GM19238 (cell line): ENCODE results near the gene CDKL4.
"Not testable (repeated sequence)": the region's sequence is repeated elsewhere in the genome, so short reads cannot be mapped to it uniquely, and the experiment has no call there.

Experiments
- DNase-seq: peaks from one replicate; pipeline ENCODE4 v3.0.0; 2011; ENCODE audit warnings: low spot score; ENCODE audit not compliant: insufficient read length

Gene CDKL4

DNA sequence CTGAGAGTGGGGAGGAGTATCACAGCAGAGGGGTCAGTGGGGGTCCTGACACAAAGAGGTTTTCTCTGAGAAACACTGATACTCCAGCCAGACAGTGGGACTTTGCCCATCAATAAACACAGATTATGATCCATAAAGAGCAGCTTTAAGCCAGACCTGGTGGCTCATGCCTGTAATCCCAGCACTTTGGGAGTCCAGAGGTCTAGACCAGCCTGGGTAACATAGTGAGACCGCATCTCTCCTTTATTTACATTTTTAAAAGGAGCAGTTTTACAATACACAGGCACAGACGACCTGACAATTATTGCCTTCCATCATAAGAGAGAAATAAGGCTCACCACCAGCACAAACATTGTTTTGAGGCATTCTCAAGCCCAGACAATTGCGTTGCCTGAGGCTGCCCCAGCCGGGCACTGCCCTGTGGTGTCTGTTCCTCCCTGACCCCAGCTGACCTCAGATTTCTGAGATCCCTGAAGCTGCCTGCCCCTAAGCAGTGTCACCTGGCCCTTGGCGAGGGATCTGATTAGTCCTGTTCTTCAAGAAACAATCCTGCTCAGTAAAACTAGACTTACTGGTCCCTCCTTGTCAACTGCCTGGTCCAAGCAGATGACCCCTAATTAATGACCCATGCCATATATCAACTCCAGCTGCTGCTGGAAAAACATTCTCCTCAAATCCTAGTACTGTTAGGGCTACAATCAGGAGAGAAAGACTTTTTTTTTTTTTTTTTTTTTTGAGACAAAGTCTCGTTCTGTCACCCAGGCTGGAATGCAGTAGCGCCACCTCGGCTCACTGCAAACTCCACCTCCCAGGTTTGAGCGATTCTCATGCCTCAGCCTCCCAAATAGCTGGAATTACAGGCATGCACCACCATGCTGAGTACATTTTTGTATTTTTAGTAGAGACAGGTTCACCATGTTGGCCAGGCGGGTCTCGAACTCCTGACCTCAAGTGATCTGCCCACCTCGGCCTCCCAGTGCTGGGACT is 63.5 kb downstream of the CDKL4 start:
- DNase-seq: no peak

DNA sequence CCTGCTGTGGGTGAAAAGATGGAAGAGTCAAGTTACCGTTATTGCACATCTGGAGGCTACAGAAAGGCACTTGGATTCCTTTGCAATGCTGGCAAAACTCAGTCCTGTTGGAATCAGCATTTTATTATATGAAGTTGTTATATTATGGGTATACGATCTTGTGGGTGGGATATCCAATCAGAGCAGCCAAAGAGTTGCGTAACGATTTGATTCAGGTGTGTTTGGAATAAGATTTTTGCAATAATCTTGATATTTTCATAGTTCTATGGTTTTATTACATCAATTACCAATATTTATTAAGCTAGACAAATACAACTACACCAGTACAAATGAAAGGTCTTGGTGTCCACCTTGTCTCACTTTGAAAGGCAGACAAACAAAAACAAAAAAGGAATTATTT is 65.0 kb downstream of the CDKL4 start:
- DNase-seq: no peak

DNA sequence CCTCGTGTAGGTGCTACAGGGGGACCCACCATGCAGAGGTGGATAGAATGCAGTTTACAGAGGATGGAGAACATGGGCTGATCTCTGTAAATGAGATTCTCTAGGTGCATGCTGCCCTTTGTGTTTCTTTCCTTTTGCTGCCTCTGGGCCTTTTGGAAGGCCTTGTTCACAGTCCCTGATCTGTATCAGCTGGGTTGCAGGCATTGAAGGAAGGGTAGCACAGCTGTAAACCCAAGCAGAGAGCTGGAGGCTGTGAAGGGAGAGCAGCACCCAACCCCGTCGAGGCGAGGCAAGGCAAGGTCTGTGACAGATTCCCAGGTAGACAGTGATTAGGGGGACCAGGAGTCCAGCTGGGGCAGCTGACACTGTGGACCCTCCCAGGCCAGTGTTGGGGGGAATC is 66.8 kb downstream of the CDKL4 start:
- DNase-seq: no peak

DNA sequence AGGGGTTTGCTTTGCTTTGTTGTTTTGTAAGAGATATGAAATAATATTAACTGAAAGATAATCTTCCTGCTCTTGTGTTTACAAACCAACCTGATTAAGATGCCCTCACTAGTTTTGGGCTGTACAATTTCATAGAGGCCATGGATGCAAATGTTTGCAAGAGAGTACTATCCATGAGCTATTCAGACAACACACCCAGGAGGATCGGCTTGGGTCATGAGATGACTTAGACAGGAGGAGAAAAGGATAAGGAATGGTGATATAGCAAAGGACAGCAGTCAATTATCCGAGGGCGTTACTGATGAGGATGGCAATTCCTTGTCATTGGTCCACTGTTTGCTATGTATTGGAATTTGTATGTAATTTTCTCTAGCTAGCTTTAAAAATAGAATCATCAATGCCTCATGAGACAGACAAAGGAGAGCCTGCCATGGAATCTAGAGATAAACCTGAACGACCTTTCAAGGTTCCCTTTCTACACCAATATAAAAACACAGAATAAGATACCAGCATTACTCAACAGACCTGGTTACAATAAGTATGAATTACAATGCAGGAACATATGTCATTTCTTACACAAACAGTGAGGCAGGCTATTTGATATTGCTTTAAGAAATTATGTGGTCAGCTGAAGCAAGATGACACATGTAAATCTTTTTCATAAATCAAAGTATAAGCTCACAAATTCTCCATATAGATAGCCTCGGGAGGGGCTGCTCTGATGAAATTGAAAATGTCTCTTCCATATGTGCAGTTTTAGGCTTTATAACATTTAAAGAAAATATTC is 68.6 kb downstream of the CDKL4 start:
- no peak for DNase-seq

DNA sequence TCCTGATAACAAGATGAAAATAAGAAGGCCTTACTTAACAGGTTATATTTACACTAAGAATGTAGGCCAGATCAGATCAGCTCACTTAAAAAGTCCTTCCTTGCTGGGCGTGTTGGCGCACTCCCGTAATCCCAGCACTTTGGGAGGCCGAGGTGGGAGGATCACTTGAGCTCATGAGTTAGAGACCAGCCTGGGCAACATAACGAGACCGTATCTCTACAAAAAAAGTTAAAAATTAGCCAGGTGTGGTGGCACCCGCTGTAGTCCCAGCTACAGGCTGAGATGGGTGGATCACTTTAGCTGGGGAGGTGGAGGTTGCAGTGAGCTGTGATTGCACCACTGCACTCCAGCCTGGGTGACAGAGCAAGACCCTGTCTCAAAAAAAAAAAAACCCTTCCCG is 69.7 kb downstream of the CDKL4 start:
- DNase-seq: no peak

DNA sequence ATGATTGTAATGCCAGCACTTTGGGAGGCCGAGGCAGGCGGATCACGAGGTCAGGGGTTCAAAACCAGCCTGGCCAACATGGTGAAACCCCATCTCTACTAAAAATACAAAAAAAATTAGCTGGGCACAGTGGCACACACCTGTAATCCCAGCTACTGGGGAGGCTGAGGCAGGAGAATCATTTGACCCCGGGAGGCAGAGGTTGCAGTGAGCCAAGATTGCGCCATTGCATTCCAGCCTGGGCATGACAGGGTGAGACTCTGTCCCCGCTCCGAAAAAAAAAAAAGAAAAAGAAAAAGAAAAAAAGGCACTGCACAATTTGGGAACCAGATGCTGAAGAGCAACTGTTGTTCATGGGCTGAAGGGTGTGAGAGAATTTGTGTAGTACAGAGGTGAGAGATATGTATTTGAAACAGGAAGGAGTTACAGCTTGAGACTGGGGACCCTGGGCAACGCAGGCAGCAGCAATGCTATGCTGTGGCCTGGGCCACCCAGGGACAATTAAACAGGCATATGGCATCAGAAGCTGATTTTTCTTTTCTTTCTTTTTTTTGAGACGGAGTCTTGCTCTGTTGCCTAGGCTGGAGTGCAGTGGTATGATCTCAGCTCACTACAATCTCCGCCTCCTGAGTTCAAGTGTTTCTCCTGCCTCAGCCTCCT is 71.6 kb downstream of the CDKL4 start:
- not testable (repeated sequence) for DNase-seq

DNA sequence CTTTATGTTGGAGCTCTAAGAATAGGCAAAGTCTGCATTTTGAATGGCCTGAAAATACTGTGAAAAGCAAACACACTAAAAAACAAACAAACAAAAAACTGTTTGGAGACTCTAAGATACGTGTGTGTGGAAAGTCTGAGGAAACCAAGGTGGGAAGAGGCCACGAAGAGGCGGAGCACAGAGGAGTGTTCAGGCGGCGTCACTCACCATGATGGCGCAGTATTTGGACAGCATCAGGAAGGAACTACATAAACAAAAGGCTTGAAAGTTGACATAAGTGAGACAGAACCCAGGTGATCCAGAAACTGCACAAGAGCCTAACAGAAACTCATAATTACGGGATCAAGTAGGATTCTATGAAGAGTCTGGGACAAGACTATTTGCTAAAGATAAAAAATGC is 72.1 kb downstream of the CDKL4 start:
- DNase-seq: no peak

DNA sequence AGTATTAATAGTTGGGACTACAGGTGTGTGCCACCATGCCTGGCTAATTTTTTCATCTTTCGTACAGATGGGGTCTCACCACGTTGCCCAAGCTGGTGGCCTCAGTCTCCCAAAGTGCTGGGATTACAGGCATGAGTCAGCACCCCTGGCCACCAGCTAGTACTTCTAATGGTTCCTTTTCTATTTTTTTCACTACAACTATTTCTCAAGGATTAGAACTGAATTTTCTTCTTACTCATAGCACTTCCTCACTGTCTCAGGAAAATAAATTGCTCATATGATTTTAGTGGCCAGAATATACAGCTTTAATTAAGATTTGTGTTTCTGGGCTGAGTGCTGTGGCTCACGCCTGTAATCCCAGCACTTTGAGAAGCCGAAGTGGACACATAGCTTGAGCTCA is 79.7 kb downstream of the CDKL4 start:
- DNase-seq: no peak

DNA sequence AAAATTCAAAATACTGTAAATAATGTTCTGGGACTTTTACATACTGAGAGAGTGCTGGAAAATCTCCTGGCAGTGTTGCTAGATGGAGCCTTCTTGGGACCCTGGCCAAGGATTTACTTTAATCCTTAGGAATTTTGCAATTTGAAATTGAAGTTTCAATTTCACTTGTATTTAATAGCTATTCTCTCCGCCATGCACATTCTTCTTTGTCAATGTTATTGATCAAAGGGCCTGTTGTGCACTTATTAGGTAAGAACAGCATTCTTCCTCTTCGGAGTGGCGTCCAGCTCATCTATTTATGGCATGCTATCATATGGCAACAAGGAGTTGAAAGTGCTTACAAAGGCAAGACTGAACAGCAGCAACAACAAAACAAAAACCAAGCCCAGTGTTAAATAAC is 82.8 kb downstream of the CDKL4 start:
- no peak for DNase-seq

DNA sequence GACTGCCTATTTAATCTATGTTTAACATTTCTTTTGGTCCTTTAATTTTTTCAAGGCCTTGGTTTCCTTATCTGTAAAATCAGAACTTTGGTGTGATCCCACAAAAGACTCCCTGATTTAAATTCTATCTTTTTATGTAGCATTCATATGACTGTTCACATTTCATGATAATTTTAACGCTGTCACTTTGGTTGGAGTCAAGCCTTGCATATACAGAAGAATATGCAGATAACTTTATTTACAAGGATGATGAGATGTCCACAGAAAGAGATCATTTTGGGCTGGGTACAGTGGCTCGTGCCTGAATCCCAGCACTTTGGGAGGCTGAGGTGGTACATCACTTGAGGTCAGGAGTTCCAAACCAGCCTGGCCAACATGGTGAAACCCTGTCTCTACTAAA is 84.5 kb downstream of the CDKL4 start:
- no peak for DNase-seq

DNA sequence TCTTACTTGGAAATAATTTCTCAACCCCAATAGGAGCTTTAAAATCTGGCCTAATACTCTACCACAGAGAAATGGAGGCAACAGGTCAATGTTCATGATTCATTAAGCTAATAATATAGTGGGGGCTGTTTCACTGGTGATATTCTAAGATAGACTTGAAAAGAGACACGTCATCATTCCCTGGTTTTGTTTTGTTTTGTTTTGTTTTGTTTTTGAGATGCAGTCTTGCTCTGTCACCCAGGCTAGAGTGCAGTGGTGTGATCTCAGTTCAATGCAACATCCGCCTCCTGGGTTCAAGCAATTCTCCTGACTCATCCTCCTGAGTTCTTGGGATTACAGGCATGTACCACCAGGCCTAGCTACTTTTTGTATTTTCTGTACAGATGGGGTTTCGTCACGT is 85.4 kb downstream of the CDKL4 start:
- no peak for DNase-seq

DNA sequence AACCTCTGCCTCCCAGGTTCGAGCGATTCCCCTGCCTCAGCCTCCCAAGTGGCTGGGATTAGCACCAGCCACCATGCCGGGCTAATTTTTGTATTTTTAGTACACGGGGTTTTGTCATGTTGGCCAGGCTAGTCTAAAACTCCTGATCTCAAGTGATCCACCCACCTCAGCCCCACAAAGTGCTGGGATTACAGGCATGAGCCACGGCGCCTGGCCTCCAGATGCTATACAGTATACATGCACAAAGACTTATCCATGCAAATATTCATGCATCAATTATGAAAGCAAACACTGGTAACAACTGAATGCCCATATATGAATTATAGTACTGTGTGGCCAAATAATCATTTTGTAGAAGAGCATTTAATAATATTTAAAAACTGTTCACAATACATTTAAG is 86.9 kb downstream of the CDKL4 start:
- no peak for DNase-seq

DNA sequence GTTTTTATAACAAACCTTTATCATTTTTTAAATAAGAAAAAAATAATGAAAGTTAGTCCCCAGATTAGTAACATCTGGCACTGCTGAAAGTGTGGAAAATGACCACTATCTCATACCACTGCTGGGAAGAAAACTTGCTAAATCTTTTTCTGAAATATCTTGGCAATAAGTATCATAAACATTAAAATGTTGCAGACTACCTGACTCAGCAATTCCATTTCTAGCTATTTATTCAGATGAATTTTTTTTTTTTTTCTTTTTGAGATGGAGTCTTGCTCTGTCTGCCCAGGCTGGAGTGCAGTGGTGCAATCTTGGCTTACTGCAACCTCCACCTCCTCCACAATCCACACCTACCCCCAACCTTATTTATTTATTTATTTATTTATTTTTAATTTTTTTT is 87.7 kb downstream of the CDKL4 start:
- DNase-seq: no peak

DNA sequence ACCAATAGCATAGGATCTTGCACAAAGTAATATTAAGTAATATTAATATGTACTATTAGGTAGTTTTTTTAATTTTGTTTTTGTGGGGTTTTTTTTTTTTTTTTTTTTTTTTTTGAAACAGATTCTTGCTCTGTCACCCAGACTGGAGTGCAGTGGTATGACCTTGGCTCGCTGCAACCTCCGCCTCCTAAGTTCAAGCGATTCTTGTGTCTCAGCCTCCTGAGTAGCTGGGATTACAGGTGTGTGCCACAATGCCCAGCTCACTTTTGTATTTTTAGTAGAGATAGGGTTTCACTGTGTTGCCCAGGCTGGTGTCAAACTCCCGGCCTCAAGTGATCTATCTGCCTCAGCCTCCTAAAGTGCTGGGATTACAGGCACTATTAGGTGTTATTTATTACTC is 88.2 kb downstream of the CDKL4 start:
- DNase-seq: not testable (repeated sequence)

DNA sequence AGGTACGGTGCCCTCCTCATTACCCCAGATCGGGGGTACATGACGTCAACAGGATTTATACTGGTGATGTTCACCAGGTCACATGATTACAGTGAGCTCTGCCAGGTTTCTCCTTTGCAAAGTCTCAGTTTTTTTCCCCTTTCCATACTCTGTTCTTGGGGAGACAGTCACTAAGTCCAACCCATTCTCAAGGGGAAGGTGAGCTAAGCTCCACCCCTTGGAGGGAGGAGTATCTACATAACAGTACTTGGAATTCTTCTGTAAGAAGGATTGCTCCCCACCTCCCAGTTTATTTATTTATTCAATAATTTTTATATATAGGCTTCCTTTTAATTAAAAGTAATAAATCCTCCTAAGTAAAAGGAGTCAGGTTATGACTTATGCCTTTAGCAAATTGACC is 88.8 kb downstream of the CDKL4 start:
- no peak for DNase-seq

DNA sequence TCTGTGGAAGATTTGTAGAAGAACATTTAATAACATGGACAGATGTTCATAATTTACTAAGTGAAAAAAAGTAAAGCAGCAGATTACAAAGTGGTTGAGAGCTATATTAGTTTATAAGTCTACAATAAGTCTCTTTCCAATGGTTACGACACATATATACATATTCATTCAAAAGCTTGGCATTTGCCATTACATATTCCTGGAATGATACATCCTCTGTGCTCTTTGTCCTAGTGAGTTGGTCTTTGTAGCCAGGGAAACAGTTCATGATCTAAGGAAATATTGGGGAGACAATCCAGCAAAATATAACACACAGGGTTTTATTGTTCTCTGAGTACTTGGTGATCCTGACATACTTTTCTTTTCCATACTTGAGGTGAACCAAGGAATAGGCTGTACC is 90.5 kb downstream of the CDKL4 start:
- DNase-seq: no peak

DNA sequence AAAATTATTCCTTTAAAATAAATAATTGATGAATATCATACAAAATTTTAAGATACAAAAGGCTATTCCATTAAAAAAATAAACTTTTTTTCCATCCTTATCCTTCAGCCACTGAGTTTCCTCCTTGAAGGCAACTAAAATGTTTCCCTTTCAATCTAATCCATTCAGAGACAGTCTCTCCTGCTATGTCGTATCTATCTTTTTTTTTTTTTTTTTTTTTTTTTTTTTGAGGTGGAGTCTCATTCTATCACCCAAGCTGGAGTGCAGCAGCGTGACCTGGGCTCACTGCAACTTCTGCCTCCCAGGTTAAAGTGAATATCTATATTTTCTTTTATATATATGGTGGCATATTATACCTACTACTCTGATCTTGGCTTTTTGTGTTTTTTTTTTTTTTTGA is 91.3 kb downstream of the CDKL4 start:
- DNase-seq: no peak

DNA sequence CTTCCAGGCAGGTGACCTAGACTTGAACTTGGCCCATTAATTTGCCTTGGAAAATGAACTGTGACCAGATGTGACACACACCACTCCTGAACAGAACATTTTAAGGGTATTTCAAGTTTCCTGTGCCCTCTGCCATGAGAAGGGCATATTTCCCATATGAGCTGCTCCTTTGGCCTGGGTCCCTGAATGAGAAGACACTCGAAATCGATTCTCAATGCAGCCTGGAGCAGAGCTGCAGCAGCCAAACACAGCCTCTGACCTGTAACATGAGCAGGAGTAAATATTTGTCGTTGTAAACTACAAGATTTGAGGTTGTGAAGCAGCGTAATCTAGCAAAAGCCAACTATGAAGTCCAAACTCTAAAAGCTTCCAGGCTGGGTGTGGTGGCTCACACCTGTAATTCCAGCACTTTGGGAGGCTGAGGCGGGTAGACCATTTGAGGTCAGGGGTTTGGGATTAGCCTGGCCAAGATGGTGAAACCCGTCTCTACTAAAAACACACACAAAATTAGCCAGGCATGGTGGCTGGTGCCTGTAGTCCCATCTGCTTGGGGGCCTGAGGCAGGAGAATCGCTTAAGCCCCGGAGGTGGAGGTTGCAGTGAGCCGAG is 92.8 kb downstream of the CDKL4 start:
- DNase-seq: no peak

DNA sequence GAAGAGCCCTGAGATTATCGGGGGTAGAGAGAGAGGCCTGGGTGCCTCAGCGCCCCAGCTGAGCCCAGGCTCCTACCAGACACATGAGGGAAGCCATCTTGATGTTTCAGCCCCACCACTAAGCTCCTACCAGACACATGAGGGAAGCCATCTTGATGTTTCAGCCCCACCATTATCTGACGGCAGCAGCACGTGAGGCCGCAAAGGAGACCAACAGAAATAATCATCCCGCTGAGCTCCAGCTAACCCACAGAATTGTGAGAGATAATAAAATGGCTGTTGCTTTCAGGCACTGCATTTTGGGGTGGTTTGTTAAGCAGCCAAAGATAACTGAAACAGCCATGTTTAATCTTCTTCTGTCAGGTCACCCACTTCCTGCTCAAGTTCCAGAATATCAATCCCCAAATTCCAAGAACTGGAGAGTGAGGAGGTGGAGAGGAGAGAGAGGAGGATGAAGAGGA is 93.6 kb downstream of the CDKL4 start:
- DNase-seq: no peak

DNA sequence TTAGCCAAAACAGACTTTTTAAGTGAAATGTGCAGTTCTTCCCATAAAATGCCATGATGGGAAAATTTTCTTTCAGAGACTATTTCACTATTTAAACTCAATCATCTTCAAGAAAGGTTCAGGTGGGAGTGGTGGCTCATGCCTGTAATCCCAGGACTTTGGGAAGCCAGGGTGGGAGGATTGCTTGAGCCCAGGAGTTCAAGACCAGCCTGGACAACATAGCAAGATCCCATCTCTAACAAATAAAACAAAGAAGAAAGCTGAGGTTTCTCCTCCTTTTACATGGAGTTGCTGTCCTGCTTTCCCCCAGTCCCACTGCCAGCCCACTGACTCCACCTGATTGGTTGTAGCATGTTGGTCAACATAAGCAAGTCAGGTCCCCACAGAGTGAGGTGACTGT is 97.1 kb downstream of the CDKL4 start:
- DNase-seq: no peak

DNA sequence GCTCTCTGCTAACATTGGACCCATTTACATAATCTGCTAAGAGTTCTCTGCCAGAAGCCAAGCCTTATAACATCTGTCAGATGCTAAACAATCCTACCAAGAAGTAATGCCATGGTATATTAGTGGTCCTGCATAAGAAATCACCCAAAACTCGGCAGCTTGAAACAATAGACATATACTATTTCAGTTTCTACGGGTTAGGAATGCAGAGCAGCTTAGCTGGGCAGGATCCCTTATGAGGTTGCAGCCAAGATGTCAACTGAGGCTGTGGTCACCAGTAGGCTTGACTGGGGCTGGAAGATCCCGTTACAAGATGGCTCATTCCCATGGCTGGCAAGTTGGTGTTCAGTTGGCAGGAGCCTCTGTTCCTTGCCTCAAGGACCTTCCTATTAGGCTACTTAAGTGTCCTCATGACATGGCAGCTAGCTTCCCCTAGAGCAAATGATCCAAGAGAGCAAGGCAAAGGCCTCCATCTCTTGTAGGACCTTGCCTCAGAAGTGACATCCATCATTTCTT is 97.8 kb downstream of the CDKL4 start:
- no peak for DNase-seq
